H1 (cell line): Measurements from ENCODE around the gene ARHGAP4. TPM values are rescaled to one million over a fixed set of nuclear protein-coding genes. Genes with fewer than 3 reads are reported as not detected.
A peak's percentile ranks its signal among the peaks of the same experiment; 100 is the strongest.

ENCODE experiments used
- CTCF ChIA-PET: fragments of 300-600 bp; sonication (Branson Sonifier 250); formaldehyde crosslinking; loops from one replicate; lab custom pipeline; 2021; ENCODE audit not compliant: partially characterized antibody; lab: Charles Lee
- POLR2A ChIA-PET: fragments of 300-600 bp; sonication (Branson Sonifier 250); formaldehyde crosslinking; loops from one replicate; lab custom pipeline; 2021; ENCODE audit warnings: inconsistent platforms; ENCODE audit not compliant: partially characterized antibody; lab: Charles Lee
- DNase-seq, 2 experiments: peaks; one replicate each; pipeline versions ENCODE4 v3.0.0 to v3.0.0-alpha.2; 2010 to 2022; ENCODE audit warnings: low spot score in 2 of 2, low read depth in 1 of 2, mixed read lengths in 1 of 2
- FAIRE-seq: peaks from 2 replicates; lab custom pipeline; 2011; peaks lifted over from hg19 to GRCh38; lab: Jason Lieb, UNC
- H2AFZ ChIP-seq: 2 replicates; pipeline ENCODE4 v1.8.1; 2012; ENCODE audit warnings: low read length, inconsistent platforms
- H2AK5ac ChIP-seq: 2 replicates; pipeline ENCODE4 v1.6.1; 2013; ENCODE audit warnings: low read depth, low read length
- H2BK120ac ChIP-seq: replicated peaks from 2 replicates; pipeline ENCODE3; 2013; ENCODE audit warnings: low read depth, low read length, inconsistent platforms
- H2BK12ac ChIP-seq: 2 replicates; pipeline ENCODE4 v1.6.1; 2013; ENCODE audit warnings: low read depth, low read length
- H2BK15ac ChIP-seq: 2 replicates; pipeline ENCODE4 v1.6.1; 2013; ENCODE audit warnings: low read length
- H2BK20ac ChIP-seq: 2 replicates; pipeline ENCODE4 v1.6.1; 2013; ENCODE audit warnings: low read length
- H2BK5ac ChIP-seq: 2 replicates; pipeline ENCODE4 v1.6.1; 2013; ENCODE audit warnings: low read depth, low read length
- H3K14ac ChIP-seq: 2 replicates; pipeline ENCODE4 v1.6.1; 2013; ENCODE audit warnings: inconsistent platforms; ENCODE audit not compliant: insufficient read length
- H3K18ac ChIP-seq: 2 replicates; pipeline ENCODE4 v1.6.1; 2013; ENCODE audit warnings: low read length; ENCODE audit errors: extremely low read depth
- H3K23ac ChIP-seq: 2 replicates; pipeline ENCODE4 v1.6.1; 2013; ENCODE audit warnings: inconsistent platforms; ENCODE audit not compliant: insufficient read length
- H3K23me2 ChIP-seq: 2 replicates; pipeline ENCODE4 v1.6.1; 2013; ENCODE audit warnings: low read depth, low read length
- H3K27ac ChIP-seq: 2 replicates; pipeline ENCODE4 v1.6.1; 2011; ENCODE audit warnings: low read depth, low read length, inconsistent platforms
- H3K27me3 ChIP-seq, 4 experiments: replicated peaks in 1 of 4; 1 replicate in 1 of 4; 2 replicates in 3 of 4; pipeline versions ENCODE4 v1.6.1 to v1.8.1; 2011 to 2013; ENCODE audit warnings: low read length in 3 of 4, mild to moderate bottlenecking in 3 of 4, inconsistent platforms in 2 of 4, mixed read lengths in 2 of 4, moderate library complexity in 1 of 4; ENCODE audit not compliant: control insufficient read depth in 3 of 4, insufficient read depth in 3 of 4; ENCODE audit errors: extremely low read depth in 1 of 4
- H3K36me3 ChIP-seq, 4 experiments: 2 replicates each; pipeline versions ENCODE4 v1.6.1 to v1.8.1; 2011 to 2013; ENCODE audit warnings: mild to moderate bottlenecking in 4 of 4, low read length in 3 of 4, moderate library complexity in 2 of 4, control low read depth in 1 of 4, inconsistent platforms in 1 of 4; ENCODE audit not compliant: insufficient read depth in 4 of 4, control insufficient read depth in 2 of 4
- H3K4ac ChIP-seq: replicated peaks from 2 replicates; pipeline ENCODE3; 2013; ENCODE audit warnings: low read length, low read depth, mixed read lengths, inconsistent platforms; ENCODE audit not compliant: insufficient read length
- H3K4me1 ChIP-seq, 4 experiments: replicated peaks in 1 of 4; 1 replicate in 1 of 4; 2 replicates in 3 of 4; pipeline versions ENCODE4 v1.6.1 to v1.8.1; 2011 to 2013; ENCODE audit warnings: low read length in 3 of 4, inconsistent platforms in 2 of 4, mixed read lengths in 1 of 4; ENCODE audit not compliant: insufficient read depth in 4 of 4, control insufficient read depth in 3 of 4
- H3K4me2 ChIP-seq, 2 experiments: 2 replicates each; pipeline versions ENCODE4 v1.6.1 to v1.8.1; 2011 to 2013; ENCODE audit warnings: low read depth in 2 of 2, low read length in 2 of 2, control low read depth in 1 of 2, inconsistent platforms in 1 of 2, mild to moderate bottlenecking in 1 of 2; ENCODE audit not compliant: insufficient read depth in 1 of 2
- H3K4me3 ChIP-seq, 4 experiments: fragments of 200-600, 300-600 bp in 1 of 4; sonication (generic), shearing (Covaris generic), sonication (Bioruptor Twin) in 1 of 4; 2 replicates each; pipeline versions ENCODE4 v1.5.1 to v1.8.1; 2011 to 2016; ENCODE audit warnings: low read length in 4 of 4, low read depth in 3 of 4, control low read depth in 2 of 4, inconsistent platforms in 2 of 4, mild to moderate bottlenecking in 2 of 4, mixed read lengths in 1 of 4, moderate library complexity in 1 of 4; ENCODE audit not compliant: insufficient read depth in 2 of 4; ENCODE audit errors: extremely low read depth in 1 of 4
- H3K56ac ChIP-seq: replicated peaks from 2 replicates; pipeline ENCODE3; 2013; ENCODE audit warnings: low read depth, mild to moderate bottlenecking, mixed read lengths, low read length, inconsistent platforms; ENCODE audit not compliant: insufficient read length
- H3K79me1 ChIP-seq: 2 replicates; pipeline ENCODE4 v1.6.1; 2013; ENCODE audit warnings: low read depth, low read length, control low read depth
- H3K79me2 ChIP-seq, 2 experiments: 2 replicates each; pipeline versions ENCODE4 v1.6.1 to v1.8.1; 2012 to 2013; ENCODE audit warnings: low read length in 2 of 2, mild to moderate bottlenecking in 2 of 2, inconsistent platforms in 1 of 2; ENCODE audit not compliant: insufficient read depth in 2 of 2, control insufficient read depth in 1 of 2
- H3K9ac ChIP-seq, 4 experiments: replicated peaks in 1 of 4; 1 replicate in 1 of 4; 2 replicates in 3 of 4; pipeline versions ENCODE4 v1.6.1 to v1.8.1; 2011 to 2013; ENCODE audit warnings: low read depth in 3 of 4, low read length in 3 of 4, control low read depth in 2 of 4, mild to moderate bottlenecking in 2 of 4, moderate library complexity in 2 of 4, inconsistent platforms in 1 of 4; ENCODE audit errors: extremely low read depth in 1 of 4
- H3K9me3 ChIP-seq, 2 experiments: 2 replicates each; pipeline versions ENCODE4 v1.6.1 to v1.8.1; 2012 to 2013; ENCODE audit warnings: mild to moderate bottlenecking in 2 of 2, moderate library complexity in 2 of 2, control low read depth in 1 of 2, inconsistent platforms in 1 of 2, low read depth in 1 of 2, low read length in 1 of 2, mixed read lengths in 1 of 2; ENCODE audit not compliant: insufficient read depth in 2 of 2
- H4K20me1 ChIP-seq, 2 experiments: replicated peaks in 1 of 2; 2 replicates each; pipeline versions ENCODE3 to v1.8.1; 2011 to 2013; ENCODE audit warnings: inconsistent platforms in 2 of 2, low read length in 2 of 2, mild to moderate bottlenecking in 1 of 2; ENCODE audit not compliant: insufficient read depth in 2 of 2, control insufficient read depth in 1 of 2
- H4K5ac ChIP-seq: 2 replicates; pipeline ENCODE4 v1.6.1; 2013; ENCODE audit warnings: low read length, low read depth, mixed read lengths, inconsistent platforms; ENCODE audit not compliant: insufficient read length
- H4K8ac ChIP-seq: 2 replicates; pipeline ENCODE4 v1.8.0; 2013; ENCODE audit warnings: mild to moderate bottlenecking, moderate library complexity, low read length, inconsistent platforms; ENCODE audit not compliant: insufficient read depth; ENCODE audit errors: extremely low read depth
- H4K91ac ChIP-seq: replicated peaks from 2 replicates; pipeline ENCODE3; 2013; ENCODE audit warnings: low read length, mixed read lengths, inconsistent platforms; ENCODE audit not compliant: insufficient read length
- BCL11A ChIP-seq, 2 experiments: IDR thresholded peaks; one replicate each; pipeline ENCODE4 v1.6.1; 2011; ENCODE audit warnings: low read depth in 2 of 2, low read length in 2 of 2, mild to moderate bottlenecking in 2 of 2
- GABPA ChIP-seq: IDR thresholded peaks from 2 replicates; pipeline ENCODE4 v1.6.1; 2011; ENCODE audit warnings: mild to moderate bottlenecking, low read length, moderate library complexity, borderline replicate concordance; ENCODE audit not compliant: insufficient read depth
- GTF2F1 ChIP-seq: IDR thresholded peaks from 2 replicates; pipeline ENCODE4 v1.6.1; 2012; ENCODE audit warnings: low read depth, low read length, improper control_type of control experiment, borderline replicate concordance
- JUND ChIP-seq: IDR thresholded peaks from 2 replicates; pipeline ENCODE4 v1.6.1; 2011; ENCODE audit warnings: mild to moderate bottlenecking, improper control_type of control experiment, low read length
- SP1 ChIP-seq: IDR thresholded peaks from 2 replicates; pipeline ENCODE4 v1.6.1; 2011; ENCODE audit warnings: low read depth, low read length
- TBP ChIP-seq: IDR thresholded peaks from 2 replicates; pipeline ENCODE4 v1.6.1; 2011; ENCODE audit warnings: low read depth, low read length, improper control_type of control experiment
- TEAD4 ChIP-seq: IDR thresholded peaks from 2 replicates; pipeline ENCODE4 v1.6.1; 2012; ENCODE audit warnings: low read depth, low read length, inconsistent platforms, mixed read lengths
- ZNF274 ChIP-seq: IDR thresholded peaks from 2 replicates; pipeline ENCODE4 v1.7.0; 2012; ENCODE audit warnings: low read length, borderline replicate concordance; ENCODE audit errors: extremely low read depth
- WGBS, 2 experiments: shearing (Covaris generic) in 1 of 2; methylation state at CpG; one replicate each; pipeline versions ENCODE4 v1.1.6 to v1.1.7; 2013 to 2015; ENCODE audit warnings: low lambda C conversion rate in 2 of 2, mixed read lengths in 2 of 2, inconsistent platforms in 1 of 2, low coverage in 1 of 2, missing lambda C conversion rate in 1 of 2; ENCODE audit not compliant: insufficient replicate concordance in 2 of 2, insufficient coverage in 1 of 2, insufficient read length in 1 of 2; ENCODE audit errors: extremely low coverage in 1 of 2, missing lambda C conversion rate in 1 of 2; 5-methylcytosine and 5-hydroxymethylcytosine counted together
- polyA plus RNA-seq, 7 experiments: library from polyadenylated mRNA; depleted of rRNA in 3 of 7; stranded (reverse) in 5 of 7; unstranded in 2 of 7; fragments of >200 nt in 5 of 7; fragments of 200-250 nt in 2 of 7; gene quantifications; 1 replicate in 5 of 7; 2 replicates in 1 of 7; 4 replicates in 1 of 7; pipeline versions ENCODE4 v1.2.1 to v1.2.3, GENCODE V29; 2011 to 2013; ENCODE audit warnings: missing spikeins in 2 of 7, mixed read lengths in 2 of 7
- total RNA-seq: library from RNA; stranded (reverse); fragmentation: NEBNext Ultra II Directional; extraction: Animal tissue kit (Norgen Biotek cat#: 25700); gene quantifications from 2 replicates; pipeline ENCODE4 v1.2.1, GENCODE V29; 2021

ARHGAP4 gene
- total and polyA plus RNA-seq, 2 of the 8 experiments (the other 6 are each of a cell fraction or from before 2014, with no cell fraction given), result 23.9 to 26.0 TPM

DNA sequence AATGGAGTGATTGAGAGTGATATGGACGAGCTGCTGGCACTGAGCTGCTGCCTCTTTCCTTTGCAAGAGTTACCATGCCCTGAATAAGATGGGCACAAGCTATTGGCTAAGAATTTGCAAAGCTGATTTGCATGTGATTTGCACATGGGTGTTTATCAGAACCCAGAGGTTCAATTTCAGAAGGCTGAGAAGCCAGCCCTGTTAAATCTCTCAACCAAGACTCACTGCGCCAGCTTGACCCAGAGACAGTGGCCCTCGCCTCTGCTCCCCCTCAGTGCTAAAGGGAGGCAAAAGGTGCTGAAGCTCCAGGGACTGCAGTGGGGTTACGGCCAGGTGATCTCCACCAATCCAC is 701 bp downstream of the ARHGAP4 start:
- H2BK20ac ChIP-seq, result no peak overlapping the region
- peak overlapping the region; percentile 88 to 94 for H3K4me2 ChIP-seq
- no peak overlapping the region for H2BK15ac ChIP-seq
- no peak for TF ChIP-seq GTF2F1
- TF ChIP-seq BCL11A (IDR thresholded peaks at IDR 0.05; ENCODE audit: low read depth in 2 of 2, low read length in 2 of 2), result no peak
- TF ChIP-seq TEAD4, result no peak
- TF ChIP-seq GABPA, result no peak
- peak; percentile 71 for TF ChIP-seq TBP
- no peak for TF ChIP-seq SP1
- TF ChIP-seq JUND, result no peak
- TF ChIP-seq ZNF274, result no peak
- 62% methylated on average over 4 of the region's 4 CpGs; no CpG with 5 or more reads in 1 of the 2 experiments for WGBS, 2 experiments
- no peak overlapping the region for H3K56ac ChIP-seq
- POLR2A ChIA-PET, result interaction anchor here (0.6 to 14.9 kb wide), 19 partner anchors 11 to 241 kb away, joined by 3 to 231 read pairs (median 5); partner anchors contain the start of genes HCFC1, NAA10, RENBP and TMEM187
- H2BK12ac ChIP-seq, result peak overlapping the region; percentile 27; the same call in 1 of the 2 replicates
- no peak overlapping the region; the same call in 1 of the 2 replicates for H3K27ac ChIP-seq
- peaks cover 0 to 3% of the 10 kb centered on the region in 2 experiments; a peak in 1 of 4 replicates for H3K79me2 ChIP-seq
- no peak overlapping the region for H2BK120ac ChIP-seq
- 0 out of 8 replicates have a peak, but pooled peaks cover 0 to 2% (median 0%) of the 10 kb centered on the region in 4 experiments for H3K36me3 ChIP-seq
- H3K9me3 ChIP-seq, result no peaks in the 10 kb centered on the region
- DNase-seq (no peak), FAIRE-seq (no peak)
- H3K4ac ChIP-seq, result no peak overlapping the region
- H3K79me1 ChIP-seq, result no peaks in the 10 kb centered on the region; the same call in 1 of the 2 replicates
- peak overlapping the region in 2 of 4 experiments; percentile 16 to 53; a peak in 5 of 7 replicates for H3K9ac ChIP-seq
- H2AFZ ChIP-seq, result no peak overlapping the region
- peaks cover 15% of the 10 kb centered on the region; the same call in 1 of the 2 replicates for H3K23me2 ChIP-seq
- no peak overlapping the region for H3K23ac ChIP-seq
- H3K4me1 ChIP-seq, result peaks cover 3 to 18% (median 12%) of the 10 kb centered on the region in 4 experiments
- CTCF ChIA-PET, result interaction anchor here (0.8 to 19.6 kb wide), 12 partner anchors 11 to 170 kb away, joined by 3 to 272 read pairs (median 4); partner anchors contain the start of gene RENBP
- peak overlapping the region; percentile 4 for H4K5ac ChIP-seq
- no peak overlapping the region for H3K14ac ChIP-seq
- H4K8ac ChIP-seq, result no peak overlapping the region
- peak overlapping the region; percentile 65 for H4K91ac ChIP-seq
- no peaks in the 10 kb centered on the region for H3K27me3 ChIP-seq
- H2BK5ac ChIP-seq, result 0 out of 2 replicates have a peak overlapping the region, but pooled peaks have one; percentile 39
- peaks cover 0 to 2% of the 10 kb centered on the region in 2 experiments for H4K20me1 ChIP-seq
- H3K4me3 ChIP-seq, result peak overlapping the region; percentile 46 to 77 (median 56)
- no peak overlapping the region for H3K18ac ChIP-seq
- H2AK5ac ChIP-seq, result no peak overlapping the region
